GM12801 (cell line): Measurements from ENCODE around the gene POLRMT.

Experiments
- TF ChIP-seq, protein P1 (sequence below): IDR thresholded peaks from one replicate; pipeline ENCODE4 v1.5.1; 2011; ENCODE audit warnings: control low read depth; ENCODE audit not compliant: insufficient read length; ENCODE audit errors: extremely low read depth

The POLRMT gene

DNA sequence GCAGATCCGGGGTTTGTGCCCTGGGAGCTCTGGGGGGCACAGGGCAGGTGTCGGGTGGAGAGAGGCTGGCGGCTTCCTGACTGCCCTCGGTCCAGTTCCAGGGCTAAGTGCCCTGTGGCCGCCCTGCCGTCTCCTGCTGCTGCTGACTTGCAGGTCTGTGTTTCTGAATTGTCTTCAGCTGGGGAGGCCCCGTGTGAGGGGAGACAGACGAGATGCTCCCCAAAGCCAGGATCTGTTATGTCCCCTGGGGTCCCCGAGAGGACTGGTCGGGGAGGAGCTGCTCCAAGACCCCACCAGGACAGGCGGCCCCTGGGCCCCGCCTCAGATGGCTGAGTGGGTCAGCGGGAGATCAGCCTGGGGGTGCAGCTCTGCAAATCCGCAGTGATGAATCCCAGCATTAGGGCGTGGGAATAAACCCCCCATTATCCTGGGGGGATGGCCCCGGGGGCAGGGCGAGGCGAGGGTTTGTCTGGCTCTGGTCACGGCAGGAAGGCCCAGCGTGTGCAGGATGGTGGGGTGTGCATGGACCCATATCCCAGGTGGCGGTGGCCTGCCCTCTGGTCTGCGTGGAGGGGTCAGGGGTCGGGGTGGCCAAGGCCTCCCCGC is 39.0 kb downstream of the POLRMT start:
- TF ChIP-seq, protein P1, sequence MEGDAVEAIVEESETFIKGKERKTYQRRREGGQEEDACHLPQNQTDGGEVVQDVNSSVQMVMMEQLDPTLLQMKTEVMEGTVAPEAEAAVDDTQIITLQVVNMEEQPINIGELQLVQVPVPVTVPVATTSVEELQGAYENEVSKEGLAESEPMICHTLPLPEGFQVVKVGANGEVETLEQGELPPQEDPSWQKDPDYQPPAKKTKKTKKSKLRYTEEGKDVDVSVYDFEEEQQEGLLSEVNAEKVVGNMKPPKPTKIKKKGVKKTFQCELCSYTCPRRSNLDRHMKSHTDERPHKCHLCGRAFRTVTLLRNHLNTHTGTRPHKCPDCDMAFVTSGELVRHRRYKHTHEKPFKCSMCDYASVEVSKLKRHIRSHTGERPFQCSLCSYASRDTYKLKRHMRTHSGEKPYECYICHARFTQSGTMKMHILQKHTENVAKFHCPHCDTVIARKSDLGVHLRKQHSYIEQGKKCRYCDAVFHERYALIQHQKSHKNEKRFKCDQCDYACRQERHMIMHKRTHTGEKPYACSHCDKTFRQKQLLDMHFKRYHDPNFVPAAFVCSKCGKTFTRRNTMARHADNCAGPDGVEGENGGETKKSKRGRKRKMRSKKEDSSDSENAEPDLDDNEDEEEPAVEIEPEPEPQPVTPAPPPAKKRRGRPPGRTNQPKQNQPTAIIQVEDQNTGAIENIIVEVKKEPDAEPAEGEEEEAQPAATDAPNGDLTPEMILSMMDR, result no peak

DNA sequence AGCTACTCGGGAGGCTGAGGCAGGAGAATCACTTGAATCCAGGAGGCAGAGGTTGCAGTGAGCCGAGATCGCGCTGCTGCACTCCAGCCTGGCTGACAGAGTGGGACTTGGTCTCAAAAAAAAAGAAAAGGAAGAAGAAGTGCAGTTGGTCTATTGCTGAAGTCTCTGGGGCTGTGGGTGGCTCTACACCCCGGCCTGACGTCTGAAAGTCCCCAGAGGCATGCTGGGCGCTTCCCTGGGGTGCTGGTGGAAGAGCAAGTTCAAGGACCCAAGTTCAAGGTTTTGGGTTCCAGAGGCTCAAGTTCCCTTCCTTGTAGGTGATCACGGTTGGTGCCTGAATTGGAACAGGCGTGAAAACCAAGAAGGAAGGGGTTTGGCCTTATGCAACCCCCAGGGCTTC is 39.8 kb downstream of the POLRMT start:
- TF ChIP-seq, protein P1, result no peak

DNA sequence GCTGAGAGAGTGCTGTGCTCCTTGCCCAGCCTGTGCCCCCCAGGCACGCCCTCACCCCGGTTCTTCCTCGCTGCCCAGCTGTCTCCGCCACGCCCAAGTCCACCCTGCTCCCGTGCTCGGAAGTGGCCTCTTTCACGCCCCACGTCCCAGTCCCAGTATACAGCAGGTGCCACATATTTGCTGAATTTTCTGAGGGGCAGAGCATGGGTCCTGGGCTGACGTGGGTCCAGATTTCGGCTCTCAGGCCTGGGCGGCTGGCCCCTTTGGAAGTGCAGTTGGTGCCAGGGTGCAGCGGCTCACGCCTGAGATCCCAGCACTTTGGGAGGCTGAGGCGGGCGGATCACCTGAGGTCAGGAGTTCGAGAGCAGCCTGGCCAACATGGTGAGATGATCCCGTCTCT is 40.3 kb downstream of the POLRMT start:
- TF ChIP-seq, protein P1, result no peak

DNA sequence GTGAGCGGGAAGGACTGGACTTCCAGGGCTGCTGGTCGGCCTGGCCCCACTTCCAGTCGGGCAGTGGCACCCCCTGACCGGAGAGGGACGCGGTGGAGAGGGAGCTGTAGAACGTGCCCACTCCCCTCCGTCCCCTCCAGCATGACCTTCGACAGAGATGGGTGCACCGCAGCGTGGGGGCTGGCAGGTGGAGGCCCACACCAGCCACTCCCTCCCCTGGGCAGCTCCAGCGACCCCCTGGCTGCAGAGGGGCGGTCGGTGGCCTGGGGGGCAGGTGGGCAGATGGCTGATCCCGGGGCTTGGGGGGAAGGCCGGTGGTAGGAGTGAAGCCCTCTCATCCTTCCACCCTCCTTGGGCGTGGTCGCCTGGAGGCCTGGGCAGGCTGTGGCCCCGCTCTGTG is 41.2 kb downstream of the POLRMT start:
- TF ChIP-seq, protein P1, result no peak

DNA sequence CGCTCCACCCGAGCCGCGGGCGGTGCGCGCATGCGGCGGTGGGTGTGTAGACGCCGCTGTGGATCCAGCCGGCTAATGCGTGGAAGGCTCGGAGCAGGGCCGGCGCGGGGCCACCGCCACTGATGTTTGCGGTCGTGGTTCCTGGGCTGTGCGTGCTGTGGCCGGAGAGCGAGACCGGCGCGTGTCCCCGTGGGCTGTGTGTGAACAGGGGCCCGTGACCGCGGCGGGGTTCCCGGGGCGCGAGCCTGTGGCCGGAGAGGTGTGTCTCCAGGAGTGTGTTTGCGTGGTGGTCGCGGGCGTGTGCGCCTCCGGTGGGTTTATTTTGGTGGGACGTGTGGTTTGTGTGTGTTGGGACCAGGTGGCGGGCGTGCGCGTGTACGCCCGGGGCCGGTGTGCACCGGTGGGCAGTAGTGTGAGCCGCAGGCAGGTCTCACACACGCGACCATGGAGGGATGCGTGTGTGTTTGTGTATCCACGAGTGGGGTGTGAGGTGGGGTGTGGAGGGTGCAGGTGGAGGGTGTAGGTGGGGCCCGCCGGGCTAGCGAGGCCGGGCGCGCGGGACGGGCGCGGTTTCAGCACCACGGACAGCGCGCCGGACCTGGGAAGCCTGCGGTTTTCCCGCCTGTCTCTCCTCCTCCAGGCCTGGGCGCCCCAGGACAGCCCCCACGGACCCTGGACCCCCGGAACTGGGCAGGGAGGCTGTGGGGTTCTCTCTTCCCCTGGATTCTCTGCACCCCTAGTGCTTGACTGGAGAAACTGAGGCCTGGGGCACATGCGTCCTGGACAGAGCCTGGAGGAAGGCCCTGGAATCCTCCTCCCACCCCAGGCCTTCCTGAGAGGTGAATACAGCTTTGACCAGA is 42.0 kb downstream of the POLRMT start:
- TF ChIP-seq, protein P1, result no peak

DNA sequence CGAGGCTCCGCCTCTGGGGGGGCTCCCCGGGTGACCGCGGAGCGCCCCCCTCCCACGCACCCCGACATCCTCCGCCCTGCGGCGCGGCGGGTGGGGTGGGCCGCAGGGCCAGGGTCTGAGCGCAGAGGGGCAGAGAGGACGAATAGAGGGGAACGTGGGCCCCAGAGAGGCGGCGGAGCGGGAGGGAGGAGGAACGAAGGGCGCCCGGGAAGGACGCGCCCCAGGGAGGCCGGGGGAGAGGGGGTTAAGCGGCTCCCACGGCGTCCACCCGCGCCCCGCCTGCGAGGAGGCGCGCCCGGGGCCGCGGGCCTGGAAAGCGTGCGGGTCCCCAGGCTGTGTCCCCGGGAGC is 42.6 kb downstream of the POLRMT start:
- TF ChIP-seq, protein P1, result no peak

DNA sequence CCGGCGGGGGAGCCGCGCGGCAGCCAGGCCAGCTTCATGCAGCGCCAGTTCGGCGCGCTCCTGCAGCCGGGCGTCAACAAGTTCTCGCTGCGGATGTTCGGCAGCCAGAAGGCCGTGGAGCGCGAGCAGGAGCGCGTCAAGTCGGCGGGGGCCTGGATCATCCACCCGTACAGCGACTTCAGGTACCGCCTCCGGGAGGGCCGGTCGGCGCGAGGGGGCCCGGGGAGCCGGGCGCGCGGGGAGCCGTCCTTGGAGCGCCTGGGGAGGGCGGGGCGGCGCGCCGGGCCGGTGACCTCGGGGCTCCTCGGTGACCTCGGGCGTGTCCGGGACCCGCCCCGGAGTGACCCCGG is 43.0 kb downstream of the POLRMT start:
- TF ChIP-seq, protein P1, result no peak
